HUES6 (cell line): ENCODE results near the gene PDE11A.

Source experiments
- H3K27ac ChIP-seq: 2 replicates; pipeline ENCODE4 v1.7.0; 2013; ENCODE audit warnings: low read depth, mild to moderate bottlenecking, low read length, inconsistent platforms
- H3K27me3 ChIP-seq: 2 replicates; pipeline ENCODE4 v1.6.1; 2013; ENCODE audit warnings: low read length; ENCODE audit not compliant: control insufficient read depth, insufficient read depth
- H3K36me3 ChIP-seq: 2 replicates; pipeline ENCODE4 v1.6.1; 2013; ENCODE audit warnings: low read length; ENCODE audit not compliant: control insufficient read depth, insufficient read depth
- H3K4me1 ChIP-seq: 2 replicates; pipeline ENCODE4 v1.6.1; 2013; ENCODE audit warnings: low read length; ENCODE audit not compliant: control insufficient read depth, insufficient read depth
- H3K4me3 ChIP-seq: 2 replicates; pipeline ENCODE4 v1.5.1; 2013; ENCODE audit warnings: low read depth, low read length
- H3K9ac ChIP-seq: one replicate; pipeline ENCODE4 v1.6.1; 2013; ENCODE audit warnings: mild to moderate bottlenecking, low read length
- H3K9me3 ChIP-seq: 2 replicates; pipeline ENCODE4 v1.6.1; 2013; ENCODE audit warnings: low read depth, low read length; ENCODE audit not compliant: control insufficient read depth, insufficient read depth

PDE11A gene

GRCh38 chr2:177610813-177611212 lies 461.8 kb downstream of the PDE11A start:
- no peak overlapping the region for H3K9ac ChIP-seq

GRCh38 chr2:177606636-177607035 lies 465.9 kb downstream of the PDE11A start:
- Histone ChIP-seq H3K9me3 (0 out of 2 replicates have a peak, but pooled peaks cover 2% of the 10 kb centered on the region), H3K27me3 (no peaks in the 10 kb centered on the region), H3K4me1 (peaks cover 19% of the 10 kb centered on the region), H3K9ac (no peak overlapping the region), H3K27ac (no peak overlapping the region), H3K4me3 (no peak overlapping the region), H3K36me3 (no peaks in the 10 kb centered on the region)

More at GRCh38 chr2:177610813-177611212, 461.8 kb downstream of the PDE11A start:
- Histone ChIP-seq H3K9me3 (0 out of 2 replicates have a peak, but pooled peaks cover 2% of the 10 kb centered on the region), H3K27ac (no peak overlapping the region), H3K27me3 (no peaks in the 10 kb centered on the region), H3K36me3 (no peaks in the 10 kb centered on the region), H3K4me3 (no peak overlapping the region), H3K4me1 (peaks cover 23% of the 10 kb centered on the region; the same call in 1 of the 2 replicates)

- H3K4me1 ChIP-seq = peaks cover 8% of the 10 kb centered on the region
These were observed 468.1 kb downstream of the PDE11A start for GRCh38 chr2:177604271-177605065.

GRCh38 chr2:177603768-177604167 lies 468.8 kb downstream of the PDE11A start:
- H3K4me1 ChIP-seq = peaks cover 8% of the 10 kb centered on the region
- no peaks in the 10 kb centered on the region for H3K36me3 ChIP-seq
- 0 out of 2 replicates have a peak, but pooled peaks cover 2% of the 10 kb centered on the region for H3K9me3 ChIP-seq
- H3K27ac ChIP-seq = no peak overlapping the region
- no peak overlapping the region for H3K9ac ChIP-seq
- H3K27me3 ChIP-seq = no peaks in the 10 kb centered on the region
- no peak overlapping the region for H3K4me3 ChIP-seq

More at GRCh38 chr2:177604271-177605065, 468.1 kb downstream of the PDE11A start:
- Histone ChIP-seq H3K9ac (no peak overlapping the region), H3K4me3 (no peak overlapping the region), H3K27me3 (no peaks in the 10 kb centered on the region), H3K36me3 (no peaks in the 10 kb centered on the region), H3K27ac (no peak overlapping the region), H3K9me3 (0 out of 2 replicates have a peak, but pooled peaks cover 2% of the 10 kb centered on the region)

GRCh38 chr2:177603181-177603580 lies 469.4 kb downstream of the PDE11A start:
- H3K27ac ChIP-seq = no peak overlapping the region
- no peak overlapping the region for H3K9ac ChIP-seq
- no peaks in the 10 kb centered on the region for H3K36me3 ChIP-seq
- no peaks in the 10 kb centered on the region for H3K27me3 ChIP-seq
- 0 out of 2 replicates have a peak, but pooled peaks cover 2% of the 10 kb centered on the region for H3K9me3 ChIP-seq
- H3K4me3 ChIP-seq = no peak overlapping the region
- H3K4me1 ChIP-seq = peaks cover 10% of the 10 kb centered on the region

- no peaks in the 10 kb centered on the region for H3K9me3 ChIP-seq
- H3K27ac ChIP-seq = no peak overlapping the region
- H3K4me1 ChIP-seq = peaks cover 15% of the 10 kb centered on the region
- no peaks in the 10 kb centered on the region for H3K27me3 ChIP-seq
- no peaks in the 10 kb centered on the region for H3K36me3 ChIP-seq
- H3K4me3 ChIP-seq = no peak overlapping the region
- no peak overlapping the region for H3K9ac ChIP-seq
These were observed 469.9 kb downstream of the PDE11A start for GRCh38 chr2:177602611-177603164.

- no peak overlapping the region for H3K27ac ChIP-seq
- no peaks in the 10 kb centered on the region for H3K36me3 ChIP-seq
- no peaks in the 10 kb centered on the region for H3K27me3 ChIP-seq
- no peak overlapping the region for H3K9ac ChIP-seq
- H3K9me3 ChIP-seq = no peaks in the 10 kb centered on the region
- peaks cover 18% of the 10 kb centered on the region for H3K4me1 ChIP-seq
- no peak overlapping the region for H3K4me3 ChIP-seq
These were observed 471.7 kb downstream of the PDE11A start for GRCh38 chr2:177600917-177601316.

- Histone ChIP-seq H3K4me3 (no peak overlapping the region), H3K27me3 (no peaks in the 10 kb centered on the region), H3K27ac (no peak overlapping the region), H3K36me3 (no peaks in the 10 kb centered on the region), H3K4me1 (peaks cover 18% of the 10 kb centered on the region), H3K9me3 (no peaks in the 10 kb centered on the region), H3K9ac (no peak overlapping the region)
These were observed 472.6 kb downstream of the PDE11A start for GRCh38 chr2:177599956-177600355.

GRCh38 chr2:177599139-177599688 lies 473.4 kb downstream of the PDE11A start:
- H3K36me3 ChIP-seq = no peaks in the 10 kb centered on the region
- no peak overlapping the region for H3K4me3 ChIP-seq
- H3K9ac ChIP-seq = no peak overlapping the region
- H3K4me1 ChIP-seq = peaks cover 16% of the 10 kb centered on the region
- H3K9me3 ChIP-seq = no peaks in the 10 kb centered on the region
- H3K27me3 ChIP-seq = no peaks in the 10 kb centered on the region
- no peak overlapping the region for H3K27ac ChIP-seq

- H3K36me3 ChIP-seq = no peaks in the 10 kb centered on the region
- no peak overlapping the region for H3K4me3 ChIP-seq
- no peak overlapping the region for H3K9ac ChIP-seq
- H3K4me1 ChIP-seq = peaks cover 14% of the 10 kb centered on the region
- H3K27ac ChIP-seq = no peak overlapping the region
- no peaks in the 10 kb centered on the region for H3K27me3 ChIP-seq
- no peaks in the 10 kb centered on the region for H3K9me3 ChIP-seq
These were observed 474.0 kb downstream of the PDE11A start for GRCh38 chr2:177598326-177599138.
